Caco-2 (cell line): Measurements from ENCODE around the gene LRRC74B. TPM values are rescaled to one million over a fixed set of nuclear protein-coding genes. Genes with fewer than 3 reads are reported as not detected.

ENCODE experiments used
- BruUV-seq: library from RNA; stranded (reverse); fragments of 400-500 nt; replicated peaks from 2 replicates; lab custom pipeline; 2021; lab: Mats Ljungman, UMichigan
- CTCF ChIA-PET: fragments of 300-600 bp; sonication (Branson Sonifier 250); formaldehyde crosslinking; loops from one replicate; lab custom pipeline; 2022; ENCODE audit warnings: antibody characterized with exemption; lab: Charles Lee
- POLR2A ChIA-PET: fragments of 300-600 bp; sonication (Branson Sonifier 250); formaldehyde crosslinking; loops from one replicate; lab custom pipeline; 2022; ENCODE audit warnings: antibody characterized with exemption; lab: Charles Lee
- DNase-seq, 2 experiments: peaks; one replicate each; pipeline versions ENCODE4 v3.0.0 to v3.0.0-alpha.2; 2020 to 2022
- H3K27me3 ChIP-seq: replicated peaks from 2 replicates; pipeline ENCODE4 v1.6.0; 2011; ENCODE audit warnings: low read length; ENCODE audit not compliant: control insufficient read depth, insufficient read depth
- H3K36me3 ChIP-seq: 2 replicates; pipeline ENCODE4 v1.5.1; 2011; ENCODE audit warnings: low read length; ENCODE audit not compliant: control insufficient read depth, insufficient read depth
- H3K4me1 ChIP-seq: fragments of 250-450 bp; sonication (Bioruptor Pico); 2 replicates; pipeline ENCODE4 v1.5.1; 2020; ENCODE audit warnings: mild to moderate bottlenecking
- H3K4me3 ChIP-seq: 2 replicates; pipeline ENCODE4 v1.5.1; 2011; ENCODE audit warnings: low read depth, mild to moderate bottlenecking, control low read depth, low read length
- H3K9me3 ChIP-seq: fragments of 250-450 bp; sonication (Bioruptor Pico); 2 replicates; pipeline ENCODE4 v1.5.1; 2020; ENCODE audit warnings: mild to moderate bottlenecking, moderate library complexity
- H3K27ac Mint-ChIP-seq: one replicate; pipeline ENCODE4 v1.8.0; 2022; ENCODE audit warnings: mixed read lengths; ENCODE audit not compliant: unreplicated experiment
- H3K27me3 Mint-ChIP-seq: one replicate; pipeline ENCODE4 v1.8.0; 2022; ENCODE audit warnings: mixed read lengths; ENCODE audit not compliant: insufficient read depth, unreplicated experiment
- H3K36me3 Mint-ChIP-seq: one replicate; pipeline ENCODE4 v1.8.0; 2022; ENCODE audit warnings: mild to moderate bottlenecking, mixed read lengths; ENCODE audit not compliant: insufficient read depth, unreplicated experiment
- H3K4me1 Mint-ChIP-seq: one replicate; pipeline ENCODE4 v1.8.0; 2022; ENCODE audit warnings: low read depth, mixed read lengths; ENCODE audit not compliant: unreplicated experiment
- H3K4me3 Mint-ChIP-seq: one replicate; pipeline ENCODE4 v1.8.0; 2022; ENCODE audit warnings: mild to moderate bottlenecking, moderate library complexity, mixed read lengths; ENCODE audit not compliant: unreplicated experiment
- H3K9me3 Mint-ChIP-seq: one replicate; pipeline ENCODE4 v1.8.0; 2022; ENCODE audit warnings: mixed read lengths; ENCODE audit not compliant: unreplicated experiment
- intact Hi-C: fragments of 100-400 bp; cut with micrococcal nuclease; formaldehyde crosslinking; loops from one replicate; pipeline ENCODE4 v1.10.0; 2022; ENCODE audit not compliant: unreplicated experiment
- total RNA-seq: library from RNA; stranded (reverse); gene quantifications from 2 replicates; pipeline ENCODE4 v1.2.3, GENCODE V29; 2022
- TF ChIP-seq, protein P1 (sequence below), 2 experiments: fragments of 200-600 bp in 1 of 2; IDR thresholded peaks; 1 replicate in 1 of 2; 2 replicates in 1 of 2; pipeline versions ENCODE4 v1.5.1 to v1.8.0; 2011 to 2022; ENCODE audit warnings: antibody characterized with exemption in 1 of 2, control low read depth in 1 of 2, inconsistent platforms in 1 of 2, low read depth in 1 of 2, low read length in 1 of 2, mild to moderate bottlenecking in 1 of 2, moderate library complexity in 1 of 2; ENCODE audit not compliant: insufficient read depth in 1 of 2, severe bottlenecking in 1 of 2, unreplicated experiment in 1 of 2

Gene LRRC74B
- total RNA-seq, 1 experiment from 2014 or later: not detected

- ChIA-PET CTCF (no interaction called here), POLR2A (no interaction called here)
- Histone ChIP-seq H3K4me3 (no peak overlapping the region), H3K27me3 (no peaks in the 10 kb centered on the region; the same call in 1 of the 2 replicates), H3K4me1 (no peaks in the 10 kb centered on the region), H3K9me3 (no peaks in the 10 kb centered on the region), H3K36me3 (no peaks in the 10 kb centered on the region)
- Mint-ChIP-seq H3K4me1 (peaks cover 6% of the 10 kb centered on the region), H3K4me3 (no peak overlapping the region), H3K36me3 (no peaks in the 10 kb centered on the region), H3K27me3 (no peaks in the 10 kb centered on the region), H3K9me3 (no peaks in the 10 kb centered on the region), H3K27ac (peak overlapping the region; percentile 60)
- intact Hi-C loops: no loop called here
- no peak for DNase-seq
- TF ChIP-seq, protein P1, sequence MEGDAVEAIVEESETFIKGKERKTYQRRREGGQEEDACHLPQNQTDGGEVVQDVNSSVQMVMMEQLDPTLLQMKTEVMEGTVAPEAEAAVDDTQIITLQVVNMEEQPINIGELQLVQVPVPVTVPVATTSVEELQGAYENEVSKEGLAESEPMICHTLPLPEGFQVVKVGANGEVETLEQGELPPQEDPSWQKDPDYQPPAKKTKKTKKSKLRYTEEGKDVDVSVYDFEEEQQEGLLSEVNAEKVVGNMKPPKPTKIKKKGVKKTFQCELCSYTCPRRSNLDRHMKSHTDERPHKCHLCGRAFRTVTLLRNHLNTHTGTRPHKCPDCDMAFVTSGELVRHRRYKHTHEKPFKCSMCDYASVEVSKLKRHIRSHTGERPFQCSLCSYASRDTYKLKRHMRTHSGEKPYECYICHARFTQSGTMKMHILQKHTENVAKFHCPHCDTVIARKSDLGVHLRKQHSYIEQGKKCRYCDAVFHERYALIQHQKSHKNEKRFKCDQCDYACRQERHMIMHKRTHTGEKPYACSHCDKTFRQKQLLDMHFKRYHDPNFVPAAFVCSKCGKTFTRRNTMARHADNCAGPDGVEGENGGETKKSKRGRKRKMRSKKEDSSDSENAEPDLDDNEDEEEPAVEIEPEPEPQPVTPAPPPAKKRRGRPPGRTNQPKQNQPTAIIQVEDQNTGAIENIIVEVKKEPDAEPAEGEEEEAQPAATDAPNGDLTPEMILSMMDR (IDR thresholded peaks at IDR 0.05; ENCODE audit: insufficient read depth in 1 of 2, low read depth in 1 of 2, low read length in 1 of 2, severe bottlenecking in 1 of 2, unreplicated experiment in 1 of 2): no peak
- no TSS peak for BruUV-seq
Observed at GRCh38 chr22:21054046-21054713, 8.4 kb downstream of the LRRC74B start.

GRCh38 chr22:21054714-21055563 is 9.2 kb downstream of the LRRC74B start:
- intact Hi-C loops: no loop called here
- no peaks in the 10 kb centered on the region for H3K27me3 Mint-ChIP-seq
- no peak overlapping the region for H3K4me3 ChIP-seq
- no peaks in the 10 kb centered on the region for H3K9me3 ChIP-seq
- no peaks in the 10 kb centered on the region for H3K4me1 ChIP-seq
- no peaks in the 10 kb centered on the region for H3K36me3 Mint-ChIP-seq
- no peak for DNase-seq
- ChIA-PET POLR2A (no interaction called here), CTCF (no interaction called here)
- no peaks in the 10 kb centered on the region for H3K36me3 ChIP-seq
- H3K27me3 ChIP-seq: no peaks in the 10 kb centered on the region; the same call in 1 of the 2 replicates
- TF ChIP-seq, protein P1 (IDR thresholded peaks at IDR 0.05; ENCODE audit: insufficient read depth in 1 of 2, low read depth in 1 of 2, low read length in 1 of 2, severe bottlenecking in 1 of 2, unreplicated experiment in 1 of 2): no peak
- H3K4me3 Mint-ChIP-seq: no peak overlapping the region
- H3K4me1 Mint-ChIP-seq: peaks cover 6% of the 10 kb centered on the region
- peak overlapping the region; percentile 60 for H3K27ac Mint-ChIP-seq
- no peaks in the 10 kb centered on the region for H3K9me3 Mint-ChIP-seq
- BruUV-seq: no TSS peak

DNA sequence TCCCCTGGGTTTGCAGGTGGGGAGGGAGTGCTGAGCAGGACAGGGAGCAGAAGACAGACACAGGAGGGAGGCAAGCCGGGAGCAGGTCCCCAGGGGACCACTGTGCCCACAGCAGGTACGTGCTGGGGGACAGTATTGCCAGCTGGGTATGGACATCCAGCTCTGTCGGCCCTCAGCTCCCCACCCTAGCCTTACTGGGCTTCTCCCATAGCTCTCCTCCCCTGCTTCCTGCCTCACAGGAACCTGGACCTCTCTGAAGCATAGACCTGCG is 9.8 kb downstream of the LRRC74B start:
- no peak overlapping the region for H3K4me3 Mint-ChIP-seq
- no peaks in the 10 kb centered on the region for H3K36me3 Mint-ChIP-seq
- intact Hi-C loops: no loop called here
- Histone ChIP-seq H3K9me3 (no peaks in the 10 kb centered on the region), H3K27me3 (no peaks in the 10 kb centered on the region; the same call in 1 of the 2 replicates), H3K36me3 (no peaks in the 10 kb centered on the region), H3K4me1 (no peaks in the 10 kb centered on the region), H3K4me3 (no peak overlapping the region)
- ChIA-PET POLR2A (no interaction called here), CTCF (no interaction called here)
- no peaks in the 10 kb centered on the region for H3K27me3 Mint-ChIP-seq
- BruUV-seq: no TSS peak
- no peaks in the 10 kb centered on the region for H3K9me3 Mint-ChIP-seq
- TF ChIP-seq, protein P1 (IDR thresholded peaks at IDR 0.05; ENCODE audit: insufficient read depth in 1 of 2, low read depth in 1 of 2, low read length in 1 of 2, severe bottlenecking in 1 of 2, unreplicated experiment in 1 of 2): no peak
- H3K4me1 Mint-ChIP-seq: peaks cover 6% of the 10 kb centered on the region
- DNase-seq: no peak
- no peak overlapping the region for H3K27ac Mint-ChIP-seq
